Heart left ventricle (tissue), 13 donors: ENCODE measurements around the gene ERC1.

ENCODE experiments used
- CTCF ChIP-seq, 12 donors: fragments of 200-600 bp; sonication (generic) in 4 of 12; IDR thresholded peaks; one replicate each; pipeline versions ENCODE4 v1.5.0 to v1.8.0; 2018 to 2022; ENCODE audit warnings: antibody characterized with exemption in 12 of 12, mild to moderate bottlenecking in 5 of 12
- POLR2A ChIP-seq, 2 donors: fragments of 450-650 bp; IDR thresholded peaks; one replicate each; pipeline ENCODE4 v1.6.1; 2017; ENCODE audit warnings: antibody characterized with exemption in 2 of 2, mild to moderate bottlenecking in 2 of 2, moderate library complexity in 2 of 2
- donor health status: ischemic (EF 13 %, LVEDD 7.1; RV severe dilation, severe dysfunction).
- donor health status: DM: no; HTN: yes; CAD: no.
- donor health status: DM: no; HTN: no; CAD: no.
- donor health status: ischemic (EF 25% LVEDD 6.9; RV normal size, moderate dysfunction).
- donor health status: ischemic (EF 25% LVEDD 5.7; RV mildly dilated, moderate dysfunction).
- donor health status: ischemic (EF 35%, LVEDD 5.7; RV mildly dilated, moderate dysfunction).
- donor health status: nonischemic (EF 11% LVEDD 7.7; RV severe dilation, severe dysfunction).
- donor health status: DM: yes; HTN: yes; CAD: no.
- donor health status: PGD.
- donor health status: ischemic (EF 29% LVEDD 5.4; RV normal size, mild dysfunction).
- donor health status: nonischemic (EF 23%, LVEDD 6.1; RV moderate dilation, normal function).

- TF ChIP-seq CTCF (IDR thresholded peaks at IDR 0.05), result no peak
- TF ChIP-seq POLR2A (IDR thresholded peaks at IDR 0.05), result no peak
These were observed 314.9 kb downstream of the ERC1 start for GRCh38 chr12:1305791-1306500.
